Sigmoid colon (tissue), 7 donors: ENCODE data around the gene CHRNA7. TPM values are rescaled to one million over a fixed set of nuclear protein-coding genes. Genes with fewer than 3 reads are reported as not detected.

Experiments
- DNase-seq: peaks from one replicate; pipeline ENCODE4 v3.0.0-alpha.2; 2019
- H3K27ac ChIP-seq, 4 donors: fragments of 200-600 bp; sonication (generic); one replicate each; pipeline ENCODE4 v1.5.1; 2016 to 2019; ENCODE audit warnings: mild to moderate bottlenecking in 1 of 4
- H3K27me3 ChIP-seq, 3 donors: fragments of 200-600 bp; sonication (generic); one replicate each; pipeline ENCODE4 v1.5.1; 2019; ENCODE audit warnings: mild to moderate bottlenecking in 1 of 3
- H3K36me3 ChIP-seq, 4 donors: fragments of 200-600 bp; sonication (generic); one replicate each; pipeline ENCODE4 v1.5.1; 2016 to 2019
- H3K4me1 ChIP-seq, 4 donors: fragments of 200-600 bp; sonication (generic); one replicate each; pipeline ENCODE4 v1.5.1; 2017 to 2019
- H3K4me3 ChIP-seq, 4 donors: fragments of 200-600 bp; sonication (generic); one replicate each; pipeline ENCODE4 v1.5.1; 2017 to 2019; ENCODE audit warnings: mild to moderate bottlenecking in 2 of 4, moderate library complexity in 1 of 4
- H3K9me3 ChIP-seq, 4 donors: fragments of 200-600 bp in 3 of 4; sonication (generic) in 3 of 4; one replicate each; pipeline versions ENCODE4 v1.5.1 to v1.6.1; 2013 to 2019
- CTCF ChIP-seq, 4 experiments: fragments of 450-650 bp in 3 of 4; fragments of 200-600 bp in 1 of 4; IDR thresholded peaks; one replicate each; pipeline ENCODE4 v1.5.1; 2016 to 2019; ENCODE audit warnings: antibody characterized with exemption in 4 of 4, mild to moderate bottlenecking in 3 of 4, moderate library complexity in 2 of 4
- EP300 ChIP-seq, 4 donors: sonication (generic); formaldehyde crosslinking; IDR thresholded peaks; one replicate each; pipeline ENCODE4 v1.6.1; 2017; ENCODE audit warnings: antibody characterized with exemption in 4 of 4
- POLR2A ChIP-seq, 2 donors: fragments of 450-650 bp; IDR thresholded peaks; one replicate each; pipeline ENCODE4 v1.6.1; 2016; ENCODE audit warnings: antibody characterized with exemption in 2 of 2, mild to moderate bottlenecking in 2 of 2, moderate library complexity in 2 of 2
- POLR2AphosphoS5 ChIP-seq, 4 donors: sonication (generic); formaldehyde crosslinking; IDR thresholded peaks; one replicate each; pipeline ENCODE4 v1.6.1; 2017; ENCODE audit warnings: antibody characterized with exemption in 4 of 4
- WGBS, 2 donors: extraction: QIAGEN DNeasy Blood & Tissue Kit; methylation state at CpG; one replicate each; pipeline ENCODE4 v1.1.7; 2013; 5-methylcytosine and 5-hydroxymethylcytosine counted together
- intact Hi-C: fragments of 100-400 bp; cut with DNase I; formaldehyde crosslinking; loops from one replicate; pipeline ENCODE4 v1.15.1; 2023
- polyA plus RNA-seq, 3 donors: library from polyadenylated mRNA; stranded (reverse); fragments of 200-250 nt; gene quantifications; one replicate each; pipeline ENCODE4 v1.2.3, GENCODE V29; 2013
- total RNA-seq, 4 donors: library from RNA; depleted of rRNA; stranded (reverse); fragments of >200 nt; gene quantifications; one replicate each; pipeline ENCODE4 v1.1.0, GENCODE V29; 2016
- donor health status: healthy with polysubstance abuse.
- donor health status: Bipolar disorder and iron deficiency.
- donor health status: healthy.

The CHRNA7 gene
- total and polyA plus RNA-seq, 7 donors: 0.54 to 7.8 (median 1.4) TPM; not detected in 1

DNA sequence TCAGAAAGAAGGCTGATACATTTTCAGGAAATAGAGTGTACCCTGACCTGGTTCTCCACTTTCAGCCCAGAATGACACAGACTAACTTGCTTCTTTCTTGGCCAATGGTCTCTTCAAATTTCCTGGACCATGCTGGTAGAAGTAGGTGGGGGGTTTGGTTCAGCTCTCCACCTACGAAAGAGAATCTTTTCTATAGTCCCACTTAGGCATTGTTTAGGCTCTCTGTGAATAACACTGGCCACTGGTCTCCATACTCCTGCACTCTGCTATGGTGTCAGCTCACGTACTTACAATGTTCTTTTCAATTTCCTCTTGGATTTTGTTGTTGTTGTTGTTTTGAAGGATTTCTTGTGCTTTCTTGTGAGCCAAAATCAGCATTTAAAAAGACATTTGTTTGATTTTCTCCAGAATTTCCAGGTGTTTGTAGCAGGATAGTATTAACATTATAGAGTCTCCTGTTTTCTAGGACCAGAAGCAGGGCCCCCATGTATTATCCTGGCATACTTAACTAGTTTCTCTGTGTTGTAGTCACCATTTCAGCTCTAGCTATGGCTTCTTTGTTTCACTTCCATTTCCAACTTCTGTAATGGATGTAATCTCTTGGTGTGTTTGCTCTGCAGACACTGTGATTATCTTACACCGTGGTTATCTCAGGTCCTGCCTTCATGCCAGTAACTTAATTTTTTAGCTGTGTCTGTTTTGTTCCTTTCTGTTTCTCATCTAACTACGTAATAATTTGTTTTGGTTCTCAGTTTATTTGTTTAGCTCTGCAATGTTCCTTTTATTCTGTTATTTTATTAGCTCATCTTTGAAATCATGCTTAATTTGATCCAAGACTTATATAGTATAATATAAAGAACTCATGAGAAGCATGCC is 61.4 kb downstream of the CHRNA7 start:
- Histone ChIP-seq H3K36me3 (no peaks in the 10 kb centered on the region), H3K27me3 (no peaks in the 10 kb centered on the region), H3K4me1 (no peaks in the 10 kb centered on the region), H3K4me3 (no peak overlapping the region), H3K9me3 (peaks cover 0 to 7% (median 0%) of the 10 kb centered on the region in 4 donors), H3K27ac (no peak overlapping the region)
- no peak for DNase-seq
- TF ChIP-seq EP300 (IDR thresholded peaks at IDR 0.05): no peak
- no peak for TF ChIP-seq CTCF (IDR thresholded peaks at IDR 0.05)
- TF ChIP-seq POLR2AphosphoS5 (IDR thresholded peaks at IDR 0.05): no peak
- no peak for TF ChIP-seq POLR2A (IDR thresholded peaks at IDR 0.05)
- WGBS, 2 donors: 62 to 76% methylated on average over 4 of the region's 4 CpGs
- intact Hi-C loops: no loop called here

- intact Hi-C loops: no loop called here
- Histone ChIP-seq H3K4me1 (no peaks in the 10 kb centered on the region), H3K9me3 (peaks cover 0 to 2% (median 0%) of the 10 kb centered on the region in 4 donors), H3K4me3 (no peak overlapping the region), H3K36me3 (no peaks in the 10 kb centered on the region), H3K27me3 (no peaks in the 10 kb centered on the region), H3K27ac (no peak overlapping the region)
- no peak for TF ChIP-seq POLR2AphosphoS5 (IDR thresholded peaks at IDR 0.05)
- TF ChIP-seq CTCF (IDR thresholded peaks at IDR 0.05): no peak
- no peak for TF ChIP-seq EP300 (IDR thresholded peaks at IDR 0.05)
- TF ChIP-seq POLR2A (IDR thresholded peaks at IDR 0.05): no peak
- WGBS, 2 donors: 60 to 84% methylated on average over 2 of the region's 2 CpGs
- DNase-seq: no peak
Measured at GRCh38 chr15:32096213-32096612, 65.9 kb downstream of the CHRNA7 start.

DNA sequence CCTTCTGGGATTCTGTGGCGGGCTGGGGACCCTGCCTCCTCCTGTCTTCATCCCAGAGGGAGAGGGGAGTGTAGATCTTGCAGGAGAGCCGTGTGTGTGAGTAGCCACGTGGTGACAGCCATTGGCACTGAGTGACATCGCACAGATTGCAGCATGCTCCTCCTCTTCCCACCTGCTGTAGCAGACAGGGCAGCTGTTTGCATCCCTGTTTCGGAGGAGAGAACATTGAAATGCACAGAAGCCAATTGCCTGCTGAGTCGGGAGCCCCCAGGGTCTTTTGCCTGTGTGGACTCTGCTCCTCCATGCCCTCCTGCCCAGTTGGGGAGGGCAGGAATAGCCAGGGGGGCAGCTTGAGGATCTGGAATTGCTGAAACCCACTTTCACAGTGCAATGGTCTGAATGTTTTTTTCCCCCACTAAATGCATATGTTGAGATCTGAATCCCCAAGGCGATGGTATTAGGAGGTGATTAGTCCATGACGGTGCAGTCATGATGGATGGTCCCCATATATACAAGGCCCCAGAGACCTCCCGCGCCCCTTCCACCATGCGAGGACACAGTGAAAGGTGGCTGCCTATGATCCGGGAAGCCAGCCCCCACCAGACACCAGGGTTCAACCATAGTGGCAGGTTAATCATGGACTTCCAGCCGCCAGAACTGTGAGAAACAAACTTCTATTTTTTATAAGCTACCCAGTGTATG is 66.8 kb downstream of the CHRNA7 start:
- no peak overlapping the region for H3K4me3 ChIP-seq
- no peaks in the 10 kb centered on the region for H3K27me3 ChIP-seq
- no peaks in the 10 kb centered on the region for H3K4me1 ChIP-seq
- no peak overlapping the region for H3K27ac ChIP-seq
- intact Hi-C loops: no loop called here
- TF ChIP-seq EP300 (IDR thresholded peaks at IDR 0.05) (no peak), POLR2AphosphoS5 (IDR thresholded peaks at IDR 0.05) (no peak), POLR2A (IDR thresholded peaks at IDR 0.05) (no peak), CTCF (IDR thresholded peaks at IDR 0.05) (no peak)
- 81 to 85% methylated on average over 13 of the region's 13 CpGs for WGBS, 2 donors
- H3K36me3 ChIP-seq: no peaks in the 10 kb centered on the region
- no peak for DNase-seq
- H3K9me3 ChIP-seq: no peaks in the 10 kb centered on the region

- TF ChIP-seq POLR2A (IDR thresholded peaks at IDR 0.05): no peak
- WGBS, 2 donors: 4 to 17% methylated on average over 7 of the region's 7 CpGs
- Histone ChIP-seq H3K4me3 (no peak overlapping the region), H3K4me1 (no peaks in the 10 kb centered on the region), H3K27ac (no peak overlapping the region), H3K36me3 (no peaks in the 10 kb centered on the region), H3K9me3 (no peaks in the 10 kb centered on the region), H3K27me3 (no peaks in the 10 kb centered on the region)
- intact Hi-C loops: no loop called here
- no peak for DNase-seq
Measured at GRCh38 chr15:32098033-32098432, 67.7 kb downstream of the CHRNA7 start.

DNA sequence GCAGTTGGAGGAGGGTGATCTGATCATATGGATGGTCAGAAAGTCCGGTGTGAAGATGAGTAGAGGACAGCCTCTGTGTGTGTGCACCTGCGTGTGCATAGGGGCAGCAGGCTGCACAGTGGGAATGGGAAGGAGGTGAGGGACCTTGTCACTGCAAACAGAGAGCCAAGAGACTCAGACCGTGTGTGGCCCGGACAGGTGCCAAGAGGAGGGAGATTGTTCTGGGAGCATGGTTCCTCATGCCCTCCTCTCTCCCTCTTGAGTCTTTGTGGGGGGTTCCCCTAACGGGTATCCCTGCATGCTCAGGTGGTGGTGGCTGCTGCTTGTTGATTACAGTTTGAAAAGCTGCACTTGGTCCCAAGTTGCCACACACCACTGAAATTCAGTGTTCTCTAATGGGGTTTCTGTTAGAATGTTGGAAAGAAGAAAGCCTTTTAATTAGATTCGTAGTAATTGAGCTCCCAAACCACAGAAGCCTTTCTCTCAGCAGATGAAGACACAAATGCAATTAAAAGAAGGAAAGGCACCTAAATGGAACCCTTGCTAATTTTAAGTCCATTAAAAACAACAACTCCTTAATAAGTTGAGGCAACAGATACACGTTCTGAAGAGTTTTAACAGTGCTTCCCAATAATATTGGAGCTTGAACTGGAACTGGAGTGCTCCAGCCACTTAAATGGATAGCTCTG is 68.9 kb downstream of the CHRNA7 start:
- intact Hi-C loops: no loop called here
- Histone ChIP-seq H3K4me3 (no peak overlapping the region), H3K27ac (no peak overlapping the region), H3K36me3 (no peaks in the 10 kb centered on the region), H3K4me1 (no peaks in the 10 kb centered on the region), H3K9me3 (no peaks in the 10 kb centered on the region), H3K27me3 (no peaks in the 10 kb centered on the region)
- TF ChIP-seq POLR2AphosphoS5 (IDR thresholded peaks at IDR 0.05) (no peak), CTCF (IDR thresholded peaks at IDR 0.05) (no peak), POLR2A (IDR thresholded peaks at IDR 0.05) (no peak), EP300 (IDR thresholded peaks at IDR 0.05) (no peak)
- no peak for DNase-seq
- WGBS, 2 donors: 74 to 81% methylated on average over 7 of the region's 7 CpGs
